Vagina (tissue), 2 donors: ENCODE data around the gene ACAD8. TPM values are rescaled to one million over a fixed set of nuclear protein-coding genes. Genes with fewer than 3 reads are reported as not detected.

Experiments
- DNase-seq, 2 donors: peaks; one replicate each; pipeline ENCODE4 v3.0.0-alpha.2; 2017; ENCODE audit errors: extremely low spot score in 2 of 2
- H3K27ac ChIP-seq: fragments of 200-600 bp; sonication (generic); one replicate; pipeline ENCODE4 v1.5.1; 2019
- H3K27me3 ChIP-seq: fragments of 200-600 bp; sonication (generic); one replicate; pipeline ENCODE4 v1.5.1; 2019
- H3K36me3 ChIP-seq, 2 donors: fragments of 200-600 bp; sonication (generic); one replicate each; pipeline ENCODE4 v1.5.1; 2017 to 2019
- H3K4me1 ChIP-seq: fragments of 200-600 bp; sonication (generic); one replicate; pipeline ENCODE4 v1.5.1; 2019
- H3K4me3 ChIP-seq, 2 donors: fragments of 200-600 bp; sonication (generic); 1 replicate in 1 of 2; 2 replicates in 1 of 2; pipeline ENCODE4 v1.5.1; 2016 to 2019
- H3K9me3 ChIP-seq: fragments of 200-600 bp; sonication (generic); one replicate; pipeline ENCODE4 v1.5.1; 2019
- POLR2A ChIP-seq, 2 donors: fragments of 450-650 bp; IDR thresholded peaks; one replicate each; pipeline ENCODE4 v1.6.1; 2017; ENCODE audit warnings: antibody characterized with exemption in 2 of 2, mild to moderate bottlenecking in 2 of 2, moderate library complexity in 2 of 2
- POLR2AphosphoS5 ChIP-seq, 2 donors: sonication (generic); formaldehyde crosslinking; IDR thresholded peaks; one replicate each; pipeline ENCODE4 v1.9.0; 2017; ENCODE audit warnings: antibody characterized with exemption in 2 of 2, mild to moderate bottlenecking in 2 of 2, low read depth in 1 of 2; ENCODE audit not compliant: insufficient read depth in 1 of 2
- intact Hi-C: fragments of 100-400 bp; cut with DNase I; formaldehyde crosslinking; loops from one replicate; pipeline ENCODE4 v1.15.1; 2023
- total RNA-seq: library from RNA; depleted of rRNA; stranded (reverse); fragments of >200 nt; gene quantifications from one replicate; pipeline ENCODE4 v1.2.3, GENCODE V29; 2016
- TF ChIP-seq, protein P1 (sequence below), 3 experiments: fragments of 450-650 bp in 2 of 3; fragments of 200-600 bp in 1 of 3; sonication (generic) in 1 of 3; IDR thresholded peaks; one replicate each; pipeline ENCODE4 v1.5.1; 2017 to 2019; ENCODE audit warnings: antibody characterized with exemption in 3 of 3, mild to moderate bottlenecking in 2 of 3, moderate library complexity in 2 of 3

Gene ACAD8
- total RNA-seq, 1 donor from 2014 or later, result 31.9 TPM

DNA sequence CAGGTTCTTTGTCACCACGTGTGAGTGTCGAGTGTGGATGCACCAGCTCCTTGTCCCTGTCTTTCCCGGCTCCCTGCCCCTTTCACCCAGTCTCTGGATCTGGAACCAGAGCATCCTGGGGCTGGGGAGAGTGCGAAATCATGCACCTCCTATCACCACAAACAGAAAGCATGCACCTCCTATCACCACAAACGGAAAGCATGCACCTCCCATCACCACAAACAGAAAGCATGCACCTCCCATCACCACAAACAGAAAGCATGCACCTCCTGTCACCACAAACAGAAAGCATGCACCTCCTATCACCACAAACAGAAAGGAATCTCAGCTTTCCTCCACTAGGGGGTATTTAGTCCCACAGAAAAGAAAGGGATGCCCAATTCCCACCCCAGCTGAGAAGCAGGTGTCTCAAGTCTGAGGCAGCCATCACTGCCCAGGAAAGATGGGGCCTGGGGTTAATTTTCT is 16.9 kb downstream of the ACAD8 start:
- TF ChIP-seq POLR2AphosphoS5 (IDR thresholded peaks at IDR 0.05; ENCODE audit: insufficient read depth in 1 of 2, low read depth in 1 of 2), result no peak
- Histone ChIP-seq H3K27ac (no peak overlapping the region), H3K36me3 (no peaks in the 10 kb centered on the region), H3K9me3 (no peaks in the 10 kb centered on the region), H3K4me3 (no peak overlapping the region), H3K27me3 (no peaks in the 10 kb centered on the region), H3K4me1 (no peaks in the 10 kb centered on the region)
- DNase-seq, result no peak
- intact Hi-C loops, result no loop called here

DNA sequence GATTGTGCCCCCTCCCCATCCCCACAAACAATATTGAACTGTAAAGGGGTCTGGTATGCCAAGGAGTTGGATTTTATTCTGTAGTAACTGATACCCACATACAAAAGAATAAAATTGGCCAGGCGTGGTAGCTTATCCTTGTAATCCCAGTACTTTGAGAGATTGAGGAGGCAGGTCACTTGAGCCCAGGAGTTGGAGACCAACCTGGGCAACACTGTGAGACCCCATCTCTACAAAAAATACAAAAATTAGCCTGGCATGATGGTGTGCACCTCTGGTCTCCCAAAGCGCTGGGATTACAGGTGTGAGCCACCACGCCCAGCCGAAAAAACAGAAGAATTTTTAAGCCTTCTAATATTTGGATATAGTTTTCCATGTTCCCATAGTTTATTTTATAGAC is 18.6 kb downstream of the ACAD8 start:
- no peak overlapping the region for H3K27ac ChIP-seq
- H3K9me3 ChIP-seq, result no peaks in the 10 kb centered on the region
- intact Hi-C loops, result no loop called here
- H3K36me3 ChIP-seq, result no peaks in the 10 kb centered on the region
- no peak overlapping the region for H3K4me3 ChIP-seq
- no peak for DNase-seq
- peaks cover 13% of the 10 kb centered on the region for H3K27me3 ChIP-seq
- H3K4me1 ChIP-seq, result peaks cover 15% of the 10 kb centered on the region
- TF ChIP-seq, protein P1, sequence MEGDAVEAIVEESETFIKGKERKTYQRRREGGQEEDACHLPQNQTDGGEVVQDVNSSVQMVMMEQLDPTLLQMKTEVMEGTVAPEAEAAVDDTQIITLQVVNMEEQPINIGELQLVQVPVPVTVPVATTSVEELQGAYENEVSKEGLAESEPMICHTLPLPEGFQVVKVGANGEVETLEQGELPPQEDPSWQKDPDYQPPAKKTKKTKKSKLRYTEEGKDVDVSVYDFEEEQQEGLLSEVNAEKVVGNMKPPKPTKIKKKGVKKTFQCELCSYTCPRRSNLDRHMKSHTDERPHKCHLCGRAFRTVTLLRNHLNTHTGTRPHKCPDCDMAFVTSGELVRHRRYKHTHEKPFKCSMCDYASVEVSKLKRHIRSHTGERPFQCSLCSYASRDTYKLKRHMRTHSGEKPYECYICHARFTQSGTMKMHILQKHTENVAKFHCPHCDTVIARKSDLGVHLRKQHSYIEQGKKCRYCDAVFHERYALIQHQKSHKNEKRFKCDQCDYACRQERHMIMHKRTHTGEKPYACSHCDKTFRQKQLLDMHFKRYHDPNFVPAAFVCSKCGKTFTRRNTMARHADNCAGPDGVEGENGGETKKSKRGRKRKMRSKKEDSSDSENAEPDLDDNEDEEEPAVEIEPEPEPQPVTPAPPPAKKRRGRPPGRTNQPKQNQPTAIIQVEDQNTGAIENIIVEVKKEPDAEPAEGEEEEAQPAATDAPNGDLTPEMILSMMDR (IDR thresholded peaks at IDR 0.05), result no peak
- TF ChIP-seq POLR2AphosphoS5 (IDR thresholded peaks at IDR 0.05; ENCODE audit: insufficient read depth in 1 of 2, low read depth in 1 of 2) (no peak), POLR2A (IDR thresholded peaks at IDR 0.05) (no peak)

DNA sequence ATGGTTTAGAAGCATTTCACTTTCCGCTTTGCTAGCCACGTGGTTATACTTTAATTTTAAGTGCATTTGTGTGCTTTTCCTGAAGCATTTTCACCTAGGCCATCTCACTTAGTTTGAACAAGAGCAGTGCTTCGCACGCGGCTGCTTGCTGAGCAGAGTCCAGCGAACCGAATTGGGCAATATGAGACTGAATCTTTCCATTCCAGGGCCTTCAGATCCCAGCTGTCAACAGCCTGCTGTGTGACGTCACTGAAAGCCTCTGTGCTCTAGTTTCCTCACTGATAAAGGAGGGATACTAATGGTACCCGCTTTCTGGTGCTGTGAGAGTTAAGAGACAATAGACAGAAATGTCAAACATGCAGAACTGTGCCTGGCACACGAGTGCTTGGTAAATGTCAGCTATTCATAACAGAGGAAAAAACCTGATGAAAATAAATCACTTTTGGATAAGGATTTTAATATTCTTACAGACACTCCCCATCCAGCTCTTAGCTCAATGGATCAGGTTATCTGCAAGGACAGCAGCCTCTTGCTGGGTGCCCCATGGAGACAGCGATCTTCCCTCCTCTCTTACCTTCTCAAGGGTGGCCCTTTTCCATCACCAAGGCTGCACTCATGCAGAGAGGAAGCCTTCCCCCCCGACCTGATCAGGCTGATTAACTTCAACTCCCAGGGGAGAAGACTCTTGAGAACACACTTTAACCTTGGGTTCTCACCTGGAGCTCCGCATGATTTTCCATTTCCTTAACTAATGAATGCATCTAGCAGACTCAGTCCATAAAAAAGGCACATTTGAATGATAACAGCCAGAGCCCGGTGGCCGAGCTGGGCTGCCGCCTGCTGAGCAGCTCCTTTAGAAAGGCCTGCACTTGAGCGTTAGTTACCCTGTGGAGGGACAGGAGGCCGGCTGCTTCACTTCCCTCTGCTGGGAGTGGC is 19.3 kb downstream of the ACAD8 start:
- Histone ChIP-seq H3K36me3 (no peaks in the 10 kb centered on the region), H3K27me3 (peaks cover 13% of the 10 kb centered on the region), H3K4me3 (no peak overlapping the region), H3K9me3 (no peaks in the 10 kb centered on the region), H3K4me1 (peaks cover 20% of the 10 kb centered on the region), H3K27ac (no peak overlapping the region)
- TF ChIP-seq, protein P1 (IDR thresholded peaks at IDR 0.05), result no peak
- TF ChIP-seq POLR2A (IDR thresholded peaks at IDR 0.05), result no peak
- TF ChIP-seq POLR2AphosphoS5 (IDR thresholded peaks at IDR 0.05; ENCODE audit: insufficient read depth in 1 of 2, low read depth in 1 of 2), result no peak
- intact Hi-C loops, result no loop called here
- DNase-seq, result peak; percentile 31 to 40

DNA sequence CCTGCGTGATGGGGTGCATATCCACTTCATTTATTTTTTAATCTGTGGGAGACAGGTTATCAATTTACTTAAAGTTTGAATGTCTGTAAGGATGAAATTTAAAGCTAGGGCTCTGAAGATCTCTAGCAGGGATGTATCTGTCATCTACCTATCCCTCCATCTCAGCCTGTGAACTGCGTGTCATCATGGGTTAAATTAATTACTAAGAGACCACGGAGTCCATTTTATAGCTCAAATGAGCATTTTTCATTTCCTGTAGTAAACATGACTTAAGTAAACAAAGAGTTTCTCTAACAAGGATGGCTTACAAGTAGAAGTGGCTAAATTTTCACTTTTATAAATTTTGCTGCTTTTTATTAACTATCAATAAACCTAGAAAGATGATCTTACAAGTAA is 19.9 kb downstream of the ACAD8 start:
- Histone ChIP-seq H3K27ac (no peak overlapping the region), H3K4me3 (no peak overlapping the region), H3K4me1 (peaks cover 20% of the 10 kb centered on the region), H3K27me3 (peaks cover 13% of the 10 kb centered on the region), H3K9me3 (no peaks in the 10 kb centered on the region), H3K36me3 (no peaks in the 10 kb centered on the region)
- intact Hi-C loops, result no loop called here
- no peak for DNase-seq
- TF ChIP-seq, protein P1 (IDR thresholded peaks at IDR 0.05), result no peak
- no peak for TF ChIP-seq POLR2AphosphoS5 (IDR thresholded peaks at IDR 0.05; ENCODE audit: insufficient read depth in 1 of 2, low read depth in 1 of 2)
- TF ChIP-seq POLR2A (IDR thresholded peaks at IDR 0.05), result no peak

DNA sequence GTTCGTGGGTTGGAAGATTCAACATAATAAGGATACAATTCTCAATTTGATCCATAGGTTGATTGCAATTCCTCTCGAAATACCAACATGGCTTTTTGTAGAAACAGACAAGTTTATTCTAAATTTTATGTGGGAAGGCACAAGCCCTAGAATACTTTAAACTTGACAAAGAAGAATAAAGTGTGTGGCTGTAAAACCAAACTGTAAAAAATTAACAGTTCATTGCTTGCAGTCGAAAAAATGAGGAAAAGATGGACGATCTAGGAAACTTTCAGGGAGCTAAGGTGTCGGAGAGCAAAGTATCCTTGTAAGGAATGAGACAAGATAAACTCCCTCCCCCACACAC is 21.8 kb downstream of the ACAD8 start:
- H3K4me1 ChIP-seq, result peaks cover 20% of the 10 kb centered on the region
- intact Hi-C loops, result no loop called here
- no peak overlapping the region for H3K27ac ChIP-seq
- peaks cover 13% of the 10 kb centered on the region for H3K27me3 ChIP-seq
- H3K36me3 ChIP-seq, result no peaks in the 10 kb centered on the region
- H3K9me3 ChIP-seq, result no peaks in the 10 kb centered on the region
- TF ChIP-seq, protein P1 (IDR thresholded peaks at IDR 0.05), result no peak
- TF ChIP-seq POLR2A (IDR thresholded peaks at IDR 0.05) (no peak), POLR2AphosphoS5 (IDR thresholded peaks at IDR 0.05; ENCODE audit: insufficient read depth in 1 of 2, low read depth in 1 of 2) (no peak)
- no peak for DNase-seq
- H3K4me3 ChIP-seq, result peak overlapping the region in 1 of 2 donors; percentile 38
